HCT116 (cell line): ENCODE measurements around the gene P4HA2. TPM values are rescaled to one million over a fixed set of nuclear protein-coding genes. Genes with fewer than 3 reads are reported as not detected.

Experiments used
- ATAC-seq: fragments of 200-7000 bp; cut with Tn5 transposase; 2 replicates; pipeline ENCODE4 v1.9.1; 2020; ENCODE audit warnings: mild to moderate bottlenecking, moderate library complexity
- BruUV-seq: library from RNA; stranded (reverse); fragments of 400-500 nt; replicated peaks from 2 replicates; lab custom pipeline; 2021; lab: Mats Ljungman, UMichigan
- CTCF ChIA-PET: fragments of 300-600 bp; sonication (Branson Sonifier 250); formaldehyde crosslinking; loops from one replicate; lab custom pipeline; 2021; ENCODE audit warnings: antibody characterized with exemption; lab: Charles Lee
- POLR2A ChIA-PET: fragments of 300-600, 350-600 bp; sonication (Branson Sonifier 250); formaldehyde crosslinking; loops from one replicate; lab custom pipeline; 2021; ENCODE audit warnings: antibody characterized with exemption; lab: Charles Lee
- RAD21 ChIA-PET, 2 experiments: fragments of 300-600 bp; sonication (Branson Sonifier 250); formaldehyde crosslinking; loops; one replicate each; lab custom pipeline; 2023; ENCODE audit warnings: low total read pairs in 2 of 2; ENCODE audit not compliant: uncharacterized antibody in 2 of 2, unreplicated experiment in 2 of 2, low non-redundant PET in 1 of 2; lab: Charles Lee
- DNase-seq: peaks from one replicate; pipeline ENCODE4 v3.0.0-alpha.2; 2010; ENCODE audit warnings: low read depth, low spot score
- H2AFZ ChIP-seq: fragments of 200-600 bp; shearing (Covaris generic), sonication (generic); 2 replicates; pipeline ENCODE4 v1.6.1; 2017; ENCODE audit warnings: low read depth, mixed run types, mixed read lengths, antibody characterized with exemption, low read length; ENCODE audit not compliant: poor library complexity, severe bottlenecking
- H3K27ac ChIP-seq: 2 replicates; pipeline ENCODE4 v1.5.1; 2012; ENCODE audit warnings: low read depth, low read length
- H3K27me3 ChIP-seq: fragments of 200-600 bp; sonication (generic); 2 replicates; pipeline ENCODE4 v1.6.1; 2016; ENCODE audit warnings: mixed run types, low read length, mixed read lengths; ENCODE audit not compliant: insufficient read depth
- H3K36me3 ChIP-seq, 2 experiments: fragments of 200-500 bp in 1 of 2; fragments of 200-600 bp in 1 of 2; sonication (Bioruptor generic) in 1 of 2; sonication (generic) in 1 of 2; 2 replicates each; pipeline versions ENCODE4 v1.5.1 to v1.6.1; 2014 to 2016; ENCODE audit warnings: low read length in 2 of 2, inconsistent platforms in 1 of 2, mixed read lengths in 1 of 2, mixed run types in 1 of 2; ENCODE audit not compliant: insufficient read depth in 2 of 2, control insufficient read depth in 1 of 2
- H3K4me1 ChIP-seq, 2 experiments: fragments of 200-600 bp in 1 of 2; sonication (generic) in 1 of 2; 2 replicates each; pipeline versions ENCODE4 v1.5.1 to v1.6.1; 2012 to 2017; ENCODE audit warnings: low read length in 2 of 2, inconsistent platforms in 1 of 2, mild to moderate bottlenecking in 1 of 2, mixed read lengths in 1 of 2, mixed run types in 1 of 2, moderate library complexity in 1 of 2; ENCODE audit not compliant: insufficient read depth in 2 of 2, control insufficient read depth in 1 of 2
- H3K4me2 ChIP-seq: fragments of 200-600 bp; sonication (generic); 2 replicates; pipeline ENCODE4 v1.6.1; 2017; ENCODE audit warnings: mixed run types, low read length, mixed read lengths
- H3K4me3 ChIP-seq, 2 experiments: fragments of 200-600 bp in 1 of 2; sonication (generic) in 1 of 2; replicated peaks in 1 of 2; 2 replicates each; pipeline ENCODE4 v1.5.1; 2011 to 2016; ENCODE audit warnings: low read length in 2 of 2, control low read depth in 1 of 2, low read depth in 1 of 2, mild to moderate bottlenecking in 1 of 2, mixed read lengths in 1 of 2, mixed run types in 1 of 2
- H3K79me2 ChIP-seq: fragments of 200-600 bp; sonication (generic); 2 replicates; pipeline ENCODE4 v1.6.1; 2017; ENCODE audit warnings: mild to moderate bottlenecking, mixed run types, low read length, moderate library complexity, mixed read lengths; ENCODE audit not compliant: insufficient read depth
- H3K9ac ChIP-seq: fragments of 200-600 bp; sonication (generic); 2 replicates; pipeline ENCODE4 v1.6.1; 2016; ENCODE audit warnings: low read length, mixed read lengths
- H3K9me2 ChIP-seq: fragments of 200-600 bp; sonication (generic), shearing (Covaris generic); 2 replicates; pipeline ENCODE4 v1.6.1; 2017; ENCODE audit warnings: mixed run types, mild to moderate bottlenecking, moderate library complexity; ENCODE audit not compliant: insufficient read depth
- H3K9me3 ChIP-seq, 2 experiments: fragments of 200-500 bp in 1 of 2; fragments of 200-600 bp in 1 of 2; sonication (Bioruptor generic) in 1 of 2; sonication (generic) in 1 of 2; 2 replicates each; pipeline ENCODE4 v1.6.1; 2014 to 2017; ENCODE audit warnings: low read length in 2 of 2, mixed read lengths in 2 of 2, inconsistent platforms in 1 of 2, low read depth in 1 of 2, mild to moderate bottlenecking in 1 of 2, mixed run types in 1 of 2, moderate library complexity in 1 of 2; ENCODE audit not compliant: control insufficient read depth in 1 of 2, insufficient read depth in 1 of 2
- H4K20me1 ChIP-seq: fragments of 200-600 bp; sonication (generic), shearing (Covaris generic); 2 replicates; pipeline ENCODE4 v1.6.1; 2017; ENCODE audit warnings: mixed run types, mild to moderate bottlenecking, moderate library complexity; ENCODE audit not compliant: insufficient read depth
- ATF3 ChIP-seq: IDR thresholded peaks from 2 replicates; pipeline ENCODE4 v1.6.1; 2012
- CBX3 ChIP-seq: IDR thresholded peaks from 2 replicates; pipeline ENCODE4 v1.6.1; 2012; ENCODE audit warnings: low read depth
- CEBPB ChIP-seq: IDR thresholded peaks from 2 replicates; pipeline ENCODE4 v1.6.1; 2012; ENCODE audit warnings: low read depth
- CTCF ChIP-seq, 3 experiments: fragments of 200-600 bp in 1 of 3; sonication (generic) in 1 of 3; IDR thresholded peaks in 2 of 3; conservative IDR thresholded peaks in 1 of 3; 2 replicates each; pipeline ENCODE4 v1.5.1; 2012 to 2017; ENCODE audit warnings: low read depth in 2 of 3, low read length in 2 of 3, antibody characterized with exemption in 1 of 3, borderline replicate concordance in 1 of 3, control low read depth in 1 of 3, mild to moderate bottlenecking in 1 of 3, mixed read lengths in 1 of 3, mixed run types in 1 of 3, moderate library complexity in 1 of 3; ENCODE audit not compliant: insufficient read depth in 1 of 3
- EGR1 ChIP-seq: IDR thresholded peaks from 2 replicates; pipeline ENCODE4 v1.6.1; 2012; ENCODE audit warnings: low read depth
- ELF1 ChIP-seq: IDR thresholded peaks from 2 replicates; pipeline ENCODE4 v1.6.1; 2012; ENCODE audit warnings: low read depth, borderline replicate concordance
- FOSL1 ChIP-seq: IDR thresholded peaks from 2 replicates; pipeline ENCODE4 v1.6.1; 2012; ENCODE audit warnings: low read depth
- JUND ChIP-seq: IDR thresholded peaks from 2 replicates; pipeline ENCODE4 v1.6.1; 2012
- MAX ChIP-seq: IDR thresholded peaks from 2 replicates; pipeline ENCODE4 v1.6.1; 2012
- POLR2A ChIP-seq: IDR thresholded peaks from 2 replicates; pipeline ENCODE4 v1.7.0; 2011; ENCODE audit warnings: borderline replicate concordance; ENCODE audit not compliant: insufficient read depth, insufficient read length; ENCODE audit errors: extremely low read depth
- POLR2AphosphoS5 ChIP-seq: IDR thresholded peaks from 2 replicates; pipeline ENCODE4 v1.6.1; 2011; ENCODE audit warnings: mild to moderate bottlenecking, low read depth, low read length, moderate library complexity
- SIN3A ChIP-seq: IDR thresholded peaks from 2 replicates; pipeline ENCODE4 v1.6.1; 2012; ENCODE audit warnings: low read depth
- SP1 ChIP-seq: IDR thresholded peaks from 2 replicates; pipeline ENCODE4 v1.6.1; 2012; ENCODE audit warnings: low read depth
- SRF ChIP-seq: IDR thresholded peaks from 2 replicates; pipeline ENCODE4 v1.6.1; 2012; ENCODE audit warnings: low read depth
- ZBTB33 ChIP-seq: IDR thresholded peaks from 2 replicates; pipeline ENCODE4 v1.6.1; 2011; ENCODE audit warnings: mild to moderate bottlenecking, low read length, moderate library complexity; ENCODE audit not compliant: insufficient replicate concordance; ENCODE audit errors: extremely low read depth
- ZFX ChIP-seq: fragments of 450-650 bp; IDR thresholded peaks from 2 replicates; pipeline ENCODE4 v1.6.1; 2017
- ZNF274 ChIP-seq: fragments of 200-500 bp; sonication (Bioruptor generic); IDR thresholded peaks from 2 replicates; pipeline ENCODE4 v1.6.1; 2014; ENCODE audit warnings: mild to moderate bottlenecking, low read depth, low read length, inconsistent platforms
- intact Hi-C: fragments of 100-400 bp; cut with micrococcal nuclease; formaldehyde crosslinking; loops from 2 replicates; pipeline ENCODE4 v1.10.0; 2022
- total RNA-seq: library from RNA; stranded (reverse); gene quantifications from one replicate; pipeline ENCODE4 v1.2.1, GENCODE V29; 2021; ENCODE audit not compliant: unreplicated experiment

Gene P4HA2
- total RNA-seq, 1 experiment from 2014 or later, result 29.0 TPM

GRCh38 chr5:132274050-132274792 lies 46.6 kb upstream of the P4HA2 start:
- Histone ChIP-seq H3K36me3 (no peaks in the 10 kb centered on the region), H3K9me2 (no peaks in the 10 kb centered on the region), H3K9ac (no peak overlapping the region), H2AFZ (peak overlapping the region; percentile 93), H3K4me3 (no peak overlapping the region), H3K9me3 (no peaks in the 10 kb centered on the region), H3K4me1 (peaks cover 0 to 15% of the 10 kb centered on the region in 2 experiments; a peak in 2 of 4 replicates), H3K27me3 (no peaks in the 10 kb centered on the region), H3K79me2 (no peaks in the 10 kb centered on the region), H4K20me1 (no peaks in the 10 kb centered on the region), H3K27ac (no peak overlapping the region), H3K4me2 (no peak overlapping the region)
- ChIA-PET CTCF (no interaction called here), RAD21 (no interaction called here), POLR2A (no interaction called here)
- BruUV-seq, result no TSS peak
- DNase-seq (no peak), ATAC-seq (no peak)
- intact Hi-C loops, result loop anchor here (10.0 kb wide), 1 partner anchor 209 kb away; the partner anchor contains the start of gene IL3
- TF ChIP-seq ATF3 (no peak), SP1 (no peak), POLR2A (no peak), ZBTB33 (no peak), EGR1 (no peak), ZNF274 (no peak), FOSL1 (no peak), POLR2AphosphoS5 (no peak), MAX (no peak), ELF1 (no peak), JUND (no peak), CTCF (IDR thresholded peaks at IDR 0.05 in 2 of 3, conservative IDR thresholded peaks at IDR 0.05 in 1 of 3; ENCODE audit: borderline replicate concordance in 1 of 3, insufficient read depth in 1 of 3, low read depth in 2 of 3, low read length in 2 of 3) (no peak), ZFX (no peak), SRF (no peak), CBX3 (no peak), CEBPB (no peak), SIN3A (no peak)
